H1 (cell line): ENCODE results near the gene C12orf75. TPM values are rescaled to one million over a fixed set of nuclear protein-coding genes. Genes with fewer than 3 reads are reported as not detected.

Experiments used
- CTCF ChIA-PET: fragments of 300-600 bp; sonication (Branson Sonifier 250); formaldehyde crosslinking; loops from one replicate; lab custom pipeline; 2021; ENCODE audit not compliant: partially characterized antibody; lab: Charles Lee
- POLR2A ChIA-PET: fragments of 300-600 bp; sonication (Branson Sonifier 250); formaldehyde crosslinking; loops from one replicate; lab custom pipeline; 2021; ENCODE audit warnings: inconsistent platforms; ENCODE audit not compliant: partially characterized antibody; lab: Charles Lee
- DNase-seq, 2 experiments: peaks; one replicate each; pipeline versions ENCODE4 v3.0.0 to v3.0.0-alpha.2; 2010 to 2022; ENCODE audit warnings: low spot score in 2 of 2, low read depth in 1 of 2, mixed read lengths in 1 of 2
- FAIRE-seq: peaks from 2 replicates; lab custom pipeline; 2011; peaks lifted over from hg19 to GRCh38; lab: Jason Lieb, UNC
- H2AFZ ChIP-seq: 2 replicates; pipeline ENCODE4 v1.8.1; 2012; ENCODE audit warnings: low read length, inconsistent platforms
- H2AK5ac ChIP-seq: 2 replicates; pipeline ENCODE4 v1.6.1; 2013; ENCODE audit warnings: low read depth, low read length
- H2BK120ac ChIP-seq: replicated peaks from 2 replicates; pipeline ENCODE3; 2013; ENCODE audit warnings: low read depth, low read length, inconsistent platforms
- H2BK12ac ChIP-seq: 2 replicates; pipeline ENCODE4 v1.6.1; 2013; ENCODE audit warnings: low read depth, low read length
- H2BK15ac ChIP-seq: 2 replicates; pipeline ENCODE4 v1.6.1; 2013; ENCODE audit warnings: low read length
- H2BK20ac ChIP-seq: 2 replicates; pipeline ENCODE4 v1.6.1; 2013; ENCODE audit warnings: low read length
- H2BK5ac ChIP-seq: 2 replicates; pipeline ENCODE4 v1.6.1; 2013; ENCODE audit warnings: low read depth, low read length
- H3K14ac ChIP-seq: 2 replicates; pipeline ENCODE4 v1.6.1; 2013; ENCODE audit warnings: inconsistent platforms; ENCODE audit not compliant: insufficient read length
- H3K18ac ChIP-seq: 2 replicates; pipeline ENCODE4 v1.6.1; 2013; ENCODE audit warnings: low read length; ENCODE audit errors: extremely low read depth
- H3K23ac ChIP-seq: 2 replicates; pipeline ENCODE4 v1.6.1; 2013; ENCODE audit warnings: inconsistent platforms; ENCODE audit not compliant: insufficient read length
- H3K23me2 ChIP-seq: 2 replicates; pipeline ENCODE4 v1.6.1; 2013; ENCODE audit warnings: low read depth, low read length
- H3K27ac ChIP-seq: 2 replicates; pipeline ENCODE4 v1.6.1; 2011; ENCODE audit warnings: low read depth, low read length, inconsistent platforms
- H3K27me3 ChIP-seq, 4 experiments: replicated peaks in 1 of 4; 1 replicate in 1 of 4; 2 replicates in 3 of 4; pipeline versions ENCODE4 v1.6.1 to v1.8.1; 2011 to 2013; ENCODE audit warnings: low read length in 3 of 4, mild to moderate bottlenecking in 3 of 4, inconsistent platforms in 2 of 4, mixed read lengths in 2 of 4, moderate library complexity in 1 of 4; ENCODE audit not compliant: control insufficient read depth in 3 of 4, insufficient read depth in 3 of 4; ENCODE audit errors: extremely low read depth in 1 of 4
- H3K36me3 ChIP-seq, 4 experiments: 2 replicates each; pipeline versions ENCODE4 v1.6.1 to v1.8.1; 2011 to 2013; ENCODE audit warnings: mild to moderate bottlenecking in 4 of 4, low read length in 3 of 4, moderate library complexity in 2 of 4, control low read depth in 1 of 4, inconsistent platforms in 1 of 4; ENCODE audit not compliant: insufficient read depth in 4 of 4, control insufficient read depth in 2 of 4
- H3K4ac ChIP-seq: replicated peaks from 2 replicates; pipeline ENCODE3; 2013; ENCODE audit warnings: low read length, low read depth, mixed read lengths, inconsistent platforms; ENCODE audit not compliant: insufficient read length
- H3K4me1 ChIP-seq, 4 experiments: replicated peaks in 1 of 4; 1 replicate in 1 of 4; 2 replicates in 3 of 4; pipeline versions ENCODE4 v1.6.1 to v1.8.1; 2011 to 2013; ENCODE audit warnings: low read length in 3 of 4, inconsistent platforms in 2 of 4, mixed read lengths in 1 of 4; ENCODE audit not compliant: insufficient read depth in 4 of 4, control insufficient read depth in 3 of 4
- H3K4me2 ChIP-seq, 2 experiments: 2 replicates each; pipeline versions ENCODE4 v1.6.1 to v1.8.1; 2011 to 2013; ENCODE audit warnings: low read depth in 2 of 2, low read length in 2 of 2, control low read depth in 1 of 2, inconsistent platforms in 1 of 2, mild to moderate bottlenecking in 1 of 2; ENCODE audit not compliant: insufficient read depth in 1 of 2
- H3K4me3 ChIP-seq, 4 experiments: fragments of 200-600, 300-600 bp in 1 of 4; sonication (generic), shearing (Covaris generic), sonication (Bioruptor Twin) in 1 of 4; 2 replicates each; pipeline versions ENCODE4 v1.5.1 to v1.8.1; 2011 to 2016; ENCODE audit warnings: low read length in 4 of 4, low read depth in 3 of 4, control low read depth in 2 of 4, inconsistent platforms in 2 of 4, mild to moderate bottlenecking in 2 of 4, mixed read lengths in 1 of 4, moderate library complexity in 1 of 4; ENCODE audit not compliant: insufficient read depth in 2 of 4; ENCODE audit errors: extremely low read depth in 1 of 4
- H3K56ac ChIP-seq: replicated peaks from 2 replicates; pipeline ENCODE3; 2013; ENCODE audit warnings: low read depth, mild to moderate bottlenecking, mixed read lengths, low read length, inconsistent platforms; ENCODE audit not compliant: insufficient read length
- H3K79me1 ChIP-seq: 2 replicates; pipeline ENCODE4 v1.6.1; 2013; ENCODE audit warnings: low read depth, low read length, control low read depth
- H3K79me2 ChIP-seq, 2 experiments: 2 replicates each; pipeline versions ENCODE4 v1.6.1 to v1.8.1; 2012 to 2013; ENCODE audit warnings: low read length in 2 of 2, mild to moderate bottlenecking in 2 of 2, inconsistent platforms in 1 of 2; ENCODE audit not compliant: insufficient read depth in 2 of 2, control insufficient read depth in 1 of 2
- H3K9ac ChIP-seq, 4 experiments: replicated peaks in 1 of 4; 1 replicate in 1 of 4; 2 replicates in 3 of 4; pipeline versions ENCODE4 v1.6.1 to v1.8.1; 2011 to 2013; ENCODE audit warnings: low read depth in 3 of 4, low read length in 3 of 4, control low read depth in 2 of 4, mild to moderate bottlenecking in 2 of 4, moderate library complexity in 2 of 4, inconsistent platforms in 1 of 4; ENCODE audit errors: extremely low read depth in 1 of 4
- H3K9me3 ChIP-seq, 2 experiments: 2 replicates each; pipeline versions ENCODE4 v1.6.1 to v1.8.1; 2012 to 2013; ENCODE audit warnings: mild to moderate bottlenecking in 2 of 2, moderate library complexity in 2 of 2, control low read depth in 1 of 2, inconsistent platforms in 1 of 2, low read depth in 1 of 2, low read length in 1 of 2, mixed read lengths in 1 of 2; ENCODE audit not compliant: insufficient read depth in 2 of 2
- H4K20me1 ChIP-seq, 2 experiments: replicated peaks in 1 of 2; 2 replicates each; pipeline versions ENCODE3 to v1.8.1; 2011 to 2013; ENCODE audit warnings: inconsistent platforms in 2 of 2, low read length in 2 of 2, mild to moderate bottlenecking in 1 of 2; ENCODE audit not compliant: insufficient read depth in 2 of 2, control insufficient read depth in 1 of 2
- H4K5ac ChIP-seq: 2 replicates; pipeline ENCODE4 v1.6.1; 2013; ENCODE audit warnings: low read length, low read depth, mixed read lengths, inconsistent platforms; ENCODE audit not compliant: insufficient read length
- H4K8ac ChIP-seq: 2 replicates; pipeline ENCODE4 v1.8.0; 2013; ENCODE audit warnings: mild to moderate bottlenecking, moderate library complexity, low read length, inconsistent platforms; ENCODE audit not compliant: insufficient read depth; ENCODE audit errors: extremely low read depth
- H4K91ac ChIP-seq: replicated peaks from 2 replicates; pipeline ENCODE3; 2013; ENCODE audit warnings: low read length, mixed read lengths, inconsistent platforms; ENCODE audit not compliant: insufficient read length
- BACH1 ChIP-seq: IDR thresholded peaks from 2 replicates; pipeline ENCODE4 v1.6.1; 2012; ENCODE audit warnings: low read length, improper control_type of control experiment
- BRCA1 ChIP-seq: IDR thresholded peaks from 2 replicates; pipeline ENCODE4 v1.6.1; 2012; ENCODE audit warnings: low read depth, low read length, improper control_type of control experiment
- CHD2 ChIP-seq: IDR thresholded peaks from 2 replicates; pipeline ENCODE4 v1.6.1; 2012; ENCODE audit warnings: low read length, improper control_type of control experiment
- E2F6 ChIP-seq: IDR thresholded peaks from 2 replicates; pipeline ENCODE4 v1.6.1; 2012; ENCODE audit warnings: inconsistent platforms
- JUND ChIP-seq: IDR thresholded peaks from 2 replicates; pipeline ENCODE4 v1.6.1; 2011; ENCODE audit warnings: mild to moderate bottlenecking, improper control_type of control experiment, low read length
- whole genome bisulfite sequencing, 2 experiments: shearing (Covaris generic) in 1 of 2; methylation state at CpG; one replicate each; pipeline versions ENCODE4 v1.1.6 to v1.1.7; 2013 to 2015; ENCODE audit warnings: low lambda C conversion rate in 2 of 2, mixed read lengths in 2 of 2, inconsistent platforms in 1 of 2, low coverage in 1 of 2, missing lambda C conversion rate in 1 of 2; ENCODE audit not compliant: insufficient replicate concordance in 2 of 2, insufficient coverage in 1 of 2, insufficient read length in 1 of 2; ENCODE audit errors: extremely low coverage in 1 of 2, missing lambda C conversion rate in 1 of 2; 5-methylcytosine and 5-hydroxymethylcytosine counted together
- polyA plus RNA-seq, 7 experiments: library from polyadenylated mRNA; depleted of rRNA in 3 of 7; stranded (reverse) in 5 of 7; unstranded in 2 of 7; fragments of >200 nt in 5 of 7; fragments of 200-250 nt in 2 of 7; gene quantifications; 1 replicate in 5 of 7; 2 replicates in 1 of 7; 4 replicates in 1 of 7; pipeline versions ENCODE4 v1.2.1 to v1.2.3, GENCODE V29; 2011 to 2013; ENCODE audit warnings: missing spikeins in 2 of 7, mixed read lengths in 2 of 7
- total RNA-seq: library from RNA; stranded (reverse); fragmentation: NEBNext Ultra II Directional; extraction: Animal tissue kit (Norgen Biotek cat#: 25700); gene quantifications from 2 replicates; pipeline ENCODE4 v1.2.1, GENCODE V29; 2021

Gene C12orf75
- total and polyA plus RNA-seq, 2 of the 8 experiments (the other 6 are each of a cell fraction or from before 2014, with no cell fraction given), result 26.4 to 41.2 TPM

- peak in 1 of 2 experiments; percentile 1 for DNase-seq
- Histone ChIP-seq H2AFZ (no peak overlapping the region), H3K79me2 (no peaks in the 10 kb centered on the region), H3K4me3 (no peak overlapping the region), H3K27me3 (no peaks in the 10 kb centered on the region), H3K18ac (no peak overlapping the region), H4K91ac (no peak overlapping the region), H3K56ac (no peak overlapping the region), H3K4me1 (no peaks in the 10 kb centered on the region; a peak in 1 of 7 replicates), H4K20me1 (peaks cover 0 to 3% of the 10 kb centered on the region in 2 experiments), H3K27ac (no peak overlapping the region), H3K4ac (no peak overlapping the region), H3K14ac (no peak overlapping the region), H4K5ac (no peak overlapping the region), H3K9me3 (no peaks in the 10 kb centered on the region), H3K9ac (no peak overlapping the region), H2BK12ac (no peak overlapping the region), H3K23me2 (no peaks in the 10 kb centered on the region), H3K23ac (no peak overlapping the region), H2BK20ac (no peak overlapping the region), H4K8ac (no peak overlapping the region), H2BK5ac (no peak overlapping the region), H2AK5ac (no peak overlapping the region), H3K36me3 (no peaks in the 10 kb centered on the region), H2BK120ac (no peak overlapping the region), H2BK15ac (no peak overlapping the region), H3K79me1 (no peaks in the 10 kb centered on the region)
- ChIA-PET POLR2A (no interaction called here), CTCF (interaction anchor here (1.8 to 2.4 kb wide), 2 partner anchors 94 to 97 kb away, joined by 4 to 6 read pairs; no protein-coding TSS in a partner anchor)
- WGBS, 2 experiments, result 94% methylated on average over 1 of the region's 1 CpG; no CpG with 5 or more reads in 1 of the 2 experiments
- TF ChIP-seq BRCA1 (no peak), E2F6 (no peak), CHD2 (no peak), JUND (no peak), BACH1 (no peak)
- TF ChIP-seq, all 59 proteins: peak for 0
- FAIRE-seq, result no peak
- H3K4me2 ChIP-seq, result no peak overlapping the region
Observed at GRCh38 chr12:105374303-105374702, 43.8 kb downstream of the C12orf75 start.
